ENCODE results near the gene TBC1D14.

Gene TBC1D14

DNA sequence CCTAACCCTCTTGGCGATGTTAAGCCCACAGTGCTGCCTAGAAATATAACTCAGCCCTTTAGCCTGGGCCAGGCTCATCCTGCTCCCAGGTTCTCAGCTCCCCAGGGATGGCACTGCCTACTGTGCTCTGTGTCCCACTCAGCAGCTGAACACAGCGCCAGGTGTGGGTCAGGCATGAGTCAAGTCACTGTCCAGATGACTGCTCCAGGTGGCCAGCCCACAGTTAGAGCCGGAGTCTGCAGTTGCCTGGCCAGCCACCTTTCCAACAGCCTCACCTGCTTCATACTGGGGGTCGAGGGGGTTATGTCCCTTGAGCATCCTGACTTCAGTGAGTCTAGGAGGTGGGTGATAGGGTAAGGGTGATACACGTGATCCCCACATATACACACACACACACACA is 48.4 kb downstream of the TBC1D14 start:
- in situ Hi-C loops (cut with MboI; ENCODE audit: low sequenced_read_pairs, unreplicated experiment) = no loop called here
- DNase-seq (ENCODE audit: low spot score) = no peak
- TF ChIP-seq, protein P1, sequence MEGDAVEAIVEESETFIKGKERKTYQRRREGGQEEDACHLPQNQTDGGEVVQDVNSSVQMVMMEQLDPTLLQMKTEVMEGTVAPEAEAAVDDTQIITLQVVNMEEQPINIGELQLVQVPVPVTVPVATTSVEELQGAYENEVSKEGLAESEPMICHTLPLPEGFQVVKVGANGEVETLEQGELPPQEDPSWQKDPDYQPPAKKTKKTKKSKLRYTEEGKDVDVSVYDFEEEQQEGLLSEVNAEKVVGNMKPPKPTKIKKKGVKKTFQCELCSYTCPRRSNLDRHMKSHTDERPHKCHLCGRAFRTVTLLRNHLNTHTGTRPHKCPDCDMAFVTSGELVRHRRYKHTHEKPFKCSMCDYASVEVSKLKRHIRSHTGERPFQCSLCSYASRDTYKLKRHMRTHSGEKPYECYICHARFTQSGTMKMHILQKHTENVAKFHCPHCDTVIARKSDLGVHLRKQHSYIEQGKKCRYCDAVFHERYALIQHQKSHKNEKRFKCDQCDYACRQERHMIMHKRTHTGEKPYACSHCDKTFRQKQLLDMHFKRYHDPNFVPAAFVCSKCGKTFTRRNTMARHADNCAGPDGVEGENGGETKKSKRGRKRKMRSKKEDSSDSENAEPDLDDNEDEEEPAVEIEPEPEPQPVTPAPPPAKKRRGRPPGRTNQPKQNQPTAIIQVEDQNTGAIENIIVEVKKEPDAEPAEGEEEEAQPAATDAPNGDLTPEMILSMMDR (IDR thresholded peaks at IDR 0.05; ENCODE audit: borderline replicate concordance, control extremely low read depth, extremely low read depth, insufficient read depth, missing control alignments) = no peak

DNA sequence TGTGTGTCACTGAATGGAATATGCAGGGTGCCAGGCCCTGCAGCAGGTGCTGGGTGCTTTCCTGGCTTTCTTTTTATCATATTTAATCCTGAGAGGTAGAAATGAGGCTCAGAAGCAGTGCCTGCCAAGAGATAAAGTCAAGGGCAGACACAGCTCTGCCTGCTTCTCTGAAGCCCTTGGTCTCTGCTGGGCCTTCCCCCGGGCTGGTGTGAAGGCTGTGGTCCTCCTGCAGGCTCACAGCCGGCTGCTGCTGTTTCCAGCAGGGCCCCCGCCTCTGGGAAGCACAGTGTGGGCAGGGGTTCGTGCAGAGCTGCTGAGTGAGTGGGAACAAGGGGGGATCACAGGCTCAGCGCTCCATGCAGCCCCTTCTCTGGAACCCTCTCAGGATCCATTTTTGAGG is 49.6 kb downstream of the TBC1D14 start:
- in situ Hi-C loops (cut with MboI; ENCODE audit: low sequenced_read_pairs, unreplicated experiment) = no loop called here
- TF ChIP-seq, protein P1 (IDR thresholded peaks at IDR 0.05; ENCODE audit: borderline replicate concordance, control extremely low read depth, extremely low read depth, insufficient read depth, missing control alignments) = no peak
- DNase-seq (ENCODE audit: low spot score) = no peak

DNA sequence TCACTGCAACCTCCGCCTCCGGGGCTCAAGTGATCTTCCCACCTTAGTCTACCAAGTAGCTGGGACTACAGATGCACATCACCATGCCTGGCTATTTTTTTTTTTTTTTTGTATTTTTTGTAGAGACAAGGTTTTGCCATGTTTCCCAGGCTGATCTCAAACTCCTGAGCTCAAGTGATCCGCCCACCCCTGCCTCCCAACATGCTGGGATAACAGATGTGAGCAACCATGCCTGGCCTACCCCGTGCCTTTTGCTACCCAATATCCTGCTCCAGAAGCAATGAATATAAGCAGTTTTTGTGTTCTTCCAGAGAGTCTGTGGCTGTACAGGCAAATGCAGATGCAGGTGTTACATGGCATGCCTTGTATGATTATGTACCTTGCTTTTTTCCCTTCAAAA is 50.5 kb downstream of the TBC1D14 start:
- TF ChIP-seq, protein P1 (IDR thresholded peaks at IDR 0.05; ENCODE audit: borderline replicate concordance, control extremely low read depth, extremely low read depth, insufficient read depth, missing control alignments) = no peak
- in situ Hi-C loops (cut with MboI; ENCODE audit: low sequenced_read_pairs, unreplicated experiment) = no loop called here
- DNase-seq (ENCODE audit: low spot score) = no peak

DNA sequence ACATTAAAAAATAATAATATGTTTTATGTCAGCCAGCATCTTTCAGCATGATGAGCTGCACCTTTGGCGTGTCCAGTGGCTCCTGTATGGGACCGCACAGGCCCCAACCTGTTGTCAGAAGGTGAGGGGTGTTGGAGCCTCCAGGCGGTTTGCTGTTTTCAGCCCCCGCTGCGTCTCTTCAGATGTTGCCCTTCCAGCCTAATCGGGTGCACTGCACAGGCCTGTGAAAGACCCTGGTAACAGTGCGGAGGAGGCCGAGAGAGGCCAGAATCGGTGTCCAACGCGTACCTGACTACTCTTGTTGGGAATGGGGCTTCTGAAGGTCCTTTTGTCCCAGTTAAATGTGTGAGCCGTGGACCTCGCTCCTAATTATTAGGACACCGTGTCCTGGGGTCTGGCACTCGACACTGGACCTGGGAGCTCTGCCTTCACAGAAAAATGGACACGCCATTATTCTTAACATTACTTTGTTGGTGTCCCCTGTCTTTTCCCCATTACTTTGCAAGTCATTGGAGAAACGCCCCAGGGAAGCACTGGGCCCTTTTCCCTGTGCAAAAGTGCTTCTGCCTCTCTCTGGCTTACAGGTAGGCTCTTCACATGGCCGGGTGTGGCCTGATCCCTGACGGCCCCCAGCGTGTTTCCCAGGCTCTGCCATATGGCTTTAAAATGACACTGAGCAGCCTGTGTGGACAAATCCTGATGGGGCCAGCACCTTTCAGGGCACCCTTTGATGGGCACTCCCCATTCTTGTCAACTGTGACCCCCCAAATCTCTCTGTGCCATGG is 51.2 kb downstream of the TBC1D14 start:
- in situ Hi-C loops (cut with MboI; ENCODE audit: low sequenced_read_pairs, unreplicated experiment) = no loop called here
- TF ChIP-seq, protein P1 (IDR thresholded peaks at IDR 0.05; ENCODE audit: borderline replicate concordance, control extremely low read depth, extremely low read depth, insufficient read depth, missing control alignments) = no peak
- DNase-seq (ENCODE audit: low spot score) = no peak

- TF ChIP-seq, protein P1 (IDR thresholded peaks at IDR 0.05; ENCODE audit: borderline replicate concordance, control extremely low read depth, extremely low read depth, insufficient read depth, missing control alignments) = no peak
- no peak for DNase-seq (ENCODE audit: low spot score)
- in situ Hi-C loops (cut with MboI; ENCODE audit: low sequenced_read_pairs, unreplicated experiment) = no loop called here
Observed at GRCh38 chr4:6961496-6962210, 52.0 kb downstream of the TBC1D14 start.

DNA sequence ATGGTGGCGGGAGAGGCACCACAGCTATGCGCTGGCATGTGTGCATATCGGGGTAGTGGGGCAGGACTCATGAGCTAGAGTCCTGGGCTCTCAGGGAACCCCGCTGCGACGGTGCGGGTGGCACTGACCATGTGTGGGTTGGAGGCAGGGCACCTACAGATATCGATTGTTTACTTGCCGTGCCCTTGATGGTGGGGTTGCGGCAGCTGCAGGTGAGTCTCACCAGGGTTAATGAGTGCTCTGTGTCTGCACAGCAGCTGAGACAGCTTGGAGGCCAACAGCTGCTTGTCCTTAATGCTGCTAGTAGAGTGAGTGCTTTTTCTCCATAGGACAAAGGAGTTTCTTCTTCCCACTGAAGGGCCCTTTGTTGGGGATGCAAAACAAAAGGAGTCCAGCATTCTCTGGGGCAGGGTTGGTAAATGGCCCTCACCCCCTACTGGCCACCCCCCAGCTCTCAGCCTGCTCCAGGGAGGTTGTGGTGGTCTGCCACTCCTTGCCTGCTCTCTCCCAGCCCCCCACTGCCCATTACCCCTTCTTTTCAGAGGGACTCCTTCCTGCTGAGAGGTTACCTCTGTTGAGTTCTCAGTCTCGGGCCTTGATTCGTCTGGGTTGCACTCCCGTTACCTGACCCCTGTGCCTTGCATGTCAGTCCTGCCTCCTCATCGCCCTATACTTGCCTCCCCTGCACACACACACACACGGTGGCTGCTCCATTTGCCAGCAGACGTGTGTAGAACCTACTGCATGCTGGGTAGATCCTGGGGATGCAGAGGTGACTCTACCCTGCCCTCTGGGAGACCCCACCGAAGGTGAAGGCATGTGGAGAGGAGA is 52.8 kb downstream of the TBC1D14 start:
- in situ Hi-C loops (cut with MboI; ENCODE audit: low sequenced_read_pairs, unreplicated experiment) = no loop called here
- DNase-seq (ENCODE audit: low spot score) = no peak
- TF ChIP-seq, protein P1 (IDR thresholded peaks at IDR 0.05; ENCODE audit: borderline replicate concordance, control extremely low read depth, extremely low read depth, insufficient read depth, missing control alignments) = no peak
